ENCODE data around the gene FAM174C. TPM values are rescaled to one million over a fixed set of nuclear protein-coding genes. Genes with fewer than 3 reads are reported as not detected.
A peak's percentile ranks its signal among the peaks of the same experiment; 100 is the strongest.

Gene FAM174C
- total RNA-seq, 1 donor from 2014 or later: 64.8 TPM

GRCh38 chr19:1292419-1293151 is 17.3 kb downstream of the FAM174C start:
- H3K4me1 ChIP-seq: peaks cover 7% of the 10 kb centered on the region

GRCh38 chr19:1293782-1294604 is 18.7 kb downstream of the FAM174C start:
- H3K4me1 ChIP-seq: peaks cover 6% of the 10 kb centered on the region
- H3K27ac ChIP-seq: no peak overlapping the region
- intact Hi-C loops (cut with DNase I): no loop called here
- TF ChIP-seq POLR2AphosphoS5 (IDR thresholded peaks at IDR 0.05; ENCODE audit: insufficient read depth in 1 of 2, low read depth in 1 of 2): no peak
- TF ChIP-seq CTCF (IDR thresholded peaks at IDR 0.05): no peak
- no peak for TF ChIP-seq POLR2A (IDR thresholded peaks at IDR 0.05)
- no peaks in the 10 kb centered on the region for H3K9me3 ChIP-seq
- no peaks in the 10 kb centered on the region for H3K36me3 ChIP-seq
- H3K4me3 ChIP-seq: no peak overlapping the region
- peaks cover 19% of the 10 kb centered on the region for H3K27me3 ChIP-seq
- DNase-seq (ENCODE audit: extremely low spot score in 2 of 2): no peak

More at GRCh38 chr19:1292419-1293151, 17.3 kb downstream of the FAM174C start:
- intact Hi-C loops (cut with DNase I): no loop called here
- H3K27ac ChIP-seq: no peak overlapping the region
- no peak for TF ChIP-seq POLR2A (IDR thresholded peaks at IDR 0.05)
- no peak for TF ChIP-seq POLR2AphosphoS5 (IDR thresholded peaks at IDR 0.05; ENCODE audit: insufficient read depth in 1 of 2, low read depth in 1 of 2)
- H3K36me3 ChIP-seq: no peaks in the 10 kb centered on the region
- H3K9me3 ChIP-seq: no peaks in the 10 kb centered on the region
- no peak overlapping the region for H3K4me3 ChIP-seq
- DNase-seq (ENCODE audit: extremely low spot score in 2 of 2): no peak
- peaks cover 20% of the 10 kb centered on the region for H3K27me3 ChIP-seq

GRCh38 chr19:1294688-1295087 is 19.4 kb downstream of the FAM174C start:
- H3K9me3 ChIP-seq: no peaks in the 10 kb centered on the region
- no peak for TF ChIP-seq POLR2AphosphoS5 (IDR thresholded peaks at IDR 0.05; ENCODE audit: insufficient read depth in 1 of 2, low read depth in 1 of 2)
- peaks cover 6% of the 10 kb centered on the region for H3K4me1 ChIP-seq
- no peak overlapping the region for H3K4me3 ChIP-seq
- intact Hi-C loops (cut with DNase I): no loop called here
- peaks cover 19% of the 10 kb centered on the region for H3K27me3 ChIP-seq
- H3K36me3 ChIP-seq: no peaks in the 10 kb centered on the region
- no peak overlapping the region for H3K27ac ChIP-seq
- no peak for DNase-seq (ENCODE audit: extremely low spot score in 2 of 2)

GRCh38 chr19:1295169-1296012 is 20.1 kb downstream of the FAM174C start:
- Histone ChIP-seq H3K27ac (no peak overlapping the region), H3K36me3 (no peaks in the 10 kb centered on the region), H3K27me3 (peaks cover 19% of the 10 kb centered on the region), H3K9me3 (no peaks in the 10 kb centered on the region), H3K4me3 (peak overlapping the region in 1 of 2 donors; percentile 19), H3K4me1 (peaks cover 6% of the 10 kb centered on the region)
- no peak for DNase-seq (ENCODE audit: extremely low spot score in 2 of 2)
- TF ChIP-seq POLR2AphosphoS5 (IDR thresholded peaks at IDR 0.05; ENCODE audit: insufficient read depth in 1 of 2, low read depth in 1 of 2) (no peak), CTCF (IDR thresholded peaks at IDR 0.05) (no peak), POLR2A (IDR thresholded peaks at IDR 0.05) (no peak)
- intact Hi-C loops (cut with DNase I): no loop called here

- no peak for TF ChIP-seq CTCF (IDR thresholded peaks at IDR 0.05)
- TF ChIP-seq POLR2AphosphoS5 (IDR thresholded peaks at IDR 0.05; ENCODE audit: insufficient read depth in 1 of 2, low read depth in 1 of 2): no peak
- no peak for TF ChIP-seq POLR2A (IDR thresholded peaks at IDR 0.05)
- Histone ChIP-seq H3K27me3 (peaks cover 19% of the 10 kb centered on the region), H3K4me1 (peaks cover 6% of the 10 kb centered on the region), H3K27ac (no peak overlapping the region), H3K36me3 (no peaks in the 10 kb centered on the region), H3K9me3 (no peaks in the 10 kb centered on the region), H3K4me3 (no peak overlapping the region)
- intact Hi-C loops (cut with DNase I): no loop called here
- DNase-seq (ENCODE audit: extremely low spot score in 2 of 2): no peak
Observed at GRCh38 chr19:1296078-1296477, 20.7 kb downstream of the FAM174C start.

All from vagina (tissue), 2 donors.